Neural cell (in vitro differentiated cells): ENCODE measurements around the gene APBB1IP.
"Not testable (repeated sequence)": the region's sequence is repeated elsewhere in the genome, so short reads cannot be mapped to it uniquely, and the experiment has no call there.

ENCODE experiments used
- CTCF ChIP-seq: fragments of 450-650 bp; IDR thresholded peaks from 2 replicates; pipeline ENCODE4 v1.5.1; 2014; ENCODE audit warnings: antibody characterized with exemption, mild to moderate bottlenecking, moderate library complexity; ENCODE audit not compliant: poor library complexity, severe bottlenecking
- EZH2 ChIP-seq: fragments of 200-600, 300-800 bp; shearing (Covaris generic), sonication (generic); IDR thresholded peaks from 2 replicates; pipeline ENCODE4 v1.6.1; 2014; ENCODE audit warnings: antibody characterized with exemption, low read length, borderline replicate concordance, mild to moderate bottlenecking; ENCODE audit not compliant: insufficient read depth, poor library complexity, severe bottlenecking

DNA sequence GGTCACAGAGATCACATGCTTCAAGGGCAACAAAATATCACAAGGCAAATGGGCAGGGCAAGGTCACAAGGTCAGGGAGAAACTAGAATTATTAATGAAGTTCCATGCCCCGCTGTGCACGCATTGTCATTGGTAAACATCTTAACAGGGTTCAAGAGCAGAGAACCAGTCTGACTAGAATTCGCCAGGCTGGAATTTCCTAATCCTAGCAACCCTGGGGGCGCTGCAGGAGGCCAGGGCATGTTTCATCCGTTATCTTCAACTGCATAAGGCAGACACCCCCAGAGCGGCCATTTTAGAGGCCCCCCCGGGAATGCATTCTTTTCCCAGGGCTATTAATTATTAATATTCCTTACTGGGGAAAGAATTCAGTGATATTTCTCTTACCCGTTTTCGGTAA lies 54.6 kb downstream of the APBB1IP start:
- TF ChIP-seq CTCF, EZH2: not testable (repeated sequence)
